ENCODE results near the gene NEU1.
A peak's percentile ranks its signal among the peaks of the same experiment; 100 is the strongest.
"Not testable (repeated sequence)": the region's sequence is repeated elsewhere in the genome, so short reads cannot be mapped to it uniquely, and the experiment has no call there.

Gene NEU1

DNA sequence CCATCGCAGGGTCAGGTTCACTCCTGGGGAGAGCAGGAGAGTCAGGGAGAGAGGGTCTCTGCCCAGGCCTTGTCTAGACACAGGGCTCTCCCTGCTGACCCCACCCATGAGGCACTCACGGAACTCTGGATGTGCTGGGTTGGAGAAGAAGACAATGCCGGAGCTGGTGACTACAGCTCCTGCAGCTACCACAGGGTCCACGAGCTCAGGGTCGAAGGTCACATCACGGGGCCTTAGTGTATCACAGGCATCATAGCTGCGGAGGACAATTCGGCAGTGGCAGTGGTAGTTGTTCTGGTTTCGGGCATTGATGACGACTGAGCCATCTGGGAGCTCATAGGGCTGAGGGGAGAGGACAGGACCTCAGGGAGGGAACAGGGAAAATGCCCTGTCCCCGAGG lies 2.7 kb downstream of the NEU1 start:
- H3K9me3 Mint-ChIP-seq: no peaks in the 10 kb centered on the region
- no peak for TF ChIP-seq CTCF (IDR thresholded peaks at IDR 0.05; ENCODE audit: unreplicated experiment in 3 of 3)
- H3K36me3 Mint-ChIP-seq (ENCODE audit: low read depth): peaks cover 40% of the 10 kb centered on the region
- peak overlapping the region; percentile 59 to 82 (median 65) for H3K4me3 Mint-ChIP-seq
- H3K4me1 Mint-ChIP-seq: peaks cover 11% of the 10 kb centered on the region
- H3K27ac Mint-ChIP-seq: no peak overlapping the region
- H3K27me3 Mint-ChIP-seq (ENCODE audit: low read depth): no peaks in the 10 kb centered on the region

DNA sequence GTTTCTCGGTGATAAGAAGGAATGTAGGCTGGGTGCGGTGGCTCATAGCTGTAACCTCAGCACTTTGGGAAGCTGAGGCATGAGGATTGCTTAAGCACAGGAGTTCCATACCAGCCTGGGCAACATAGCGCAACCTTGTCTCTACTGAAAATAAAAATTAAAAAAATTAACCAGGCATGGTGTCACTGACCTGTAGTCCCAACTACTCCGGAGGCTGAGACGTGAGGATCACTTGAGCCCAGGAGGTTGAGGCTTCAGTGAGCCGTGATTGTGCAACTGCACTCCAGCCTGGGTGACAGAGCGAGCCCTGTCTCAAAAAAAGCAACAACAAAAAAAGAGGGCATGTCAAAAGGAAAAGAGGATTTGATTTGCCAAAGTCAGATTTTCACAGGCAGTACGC lies 3.9 kb downstream of the NEU1 start:
- no peaks in the 10 kb centered on the region for H3K27me3 Mint-ChIP-seq (ENCODE audit: low read depth)
- H3K9me3 Mint-ChIP-seq: no peaks in the 10 kb centered on the region
- no peak for TF ChIP-seq CTCF (IDR thresholded peaks at IDR 0.05; ENCODE audit: unreplicated experiment in 3 of 3)
- no peak overlapping the region for H3K27ac Mint-ChIP-seq
- H3K4me1 Mint-ChIP-seq: peaks cover 6% of the 10 kb centered on the region
- no peak overlapping the region for H3K4me3 Mint-ChIP-seq
- H3K36me3 Mint-ChIP-seq (ENCODE audit: low read depth): peaks cover 40% of the 10 kb centered on the region

GRCh38 chr6:31857774-31858173 lies 4.8 kb downstream of the NEU1 start:
- H3K27ac Mint-ChIP-seq; H3K4me3 Mint-ChIP-seq; H3K9me3 Mint-ChIP-seq; H3K27me3 Mint-ChIP-seq (ENCODE audit: low read depth); H3K4me1 Mint-ChIP-seq: not testable (repeated sequence)
- H3K36me3 Mint-ChIP-seq (ENCODE audit: low read depth): peaks cover 42% of the 10 kb centered on the region

DNA sequence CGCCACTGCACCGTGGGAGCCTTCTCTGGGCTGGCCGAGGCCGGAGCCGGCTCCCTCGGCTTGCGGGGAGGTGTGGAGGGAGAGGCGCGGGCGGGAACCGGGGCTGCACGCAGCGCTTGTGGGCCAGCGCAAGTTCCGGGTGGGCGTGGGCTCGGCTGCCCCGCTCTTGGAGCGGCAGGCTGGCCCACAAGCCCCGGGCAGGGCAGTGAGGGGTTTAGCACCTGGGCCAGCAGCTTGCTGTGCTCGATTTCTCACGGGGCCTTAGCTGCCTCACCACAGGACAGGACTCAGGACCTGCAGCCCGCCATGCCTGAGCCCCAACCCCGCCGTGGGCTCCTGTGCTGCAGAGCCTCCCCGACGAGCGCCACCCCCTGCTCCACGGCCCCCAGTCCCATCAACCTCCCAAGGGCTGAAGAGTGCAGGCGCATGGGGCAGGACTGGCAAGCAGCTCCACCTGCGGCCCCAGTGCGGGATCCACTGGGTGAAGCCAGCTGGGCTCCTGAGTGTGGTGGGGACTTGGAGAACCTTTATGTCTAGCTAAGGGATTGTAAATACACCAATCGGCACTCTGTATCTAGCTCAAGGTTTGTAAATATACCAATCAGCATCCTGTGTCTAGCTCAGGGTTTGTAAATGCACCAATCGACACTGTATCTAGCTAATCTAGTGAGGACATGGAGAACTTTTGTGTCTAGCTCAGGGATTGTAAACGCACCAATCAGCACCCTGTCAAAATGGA lies 10.5 kb downstream of the NEU1 start:
- not testable (repeated sequence) for H3K27me3 Mint-ChIP-seq (ENCODE audit: low read depth); H3K9me3 Mint-ChIP-seq; H3K4me1 Mint-ChIP-seq; H3K4me3 Mint-ChIP-seq
- Mint-ChIP-seq H3K36me3 (ENCODE audit: low read depth) (peaks cover 27% of the 10 kb centered on the region), H3K27ac (peak overlapping the region in 2 of 3 experiments; percentile 55 to 86)

GRCh38 chr6:31851485-31851832 lies 11.2 kb downstream of the NEU1 start:
- no peak for TF ChIP-seq CTCF (IDR thresholded peaks at IDR 0.05; ENCODE audit: unreplicated experiment in 3 of 3)

DNA sequence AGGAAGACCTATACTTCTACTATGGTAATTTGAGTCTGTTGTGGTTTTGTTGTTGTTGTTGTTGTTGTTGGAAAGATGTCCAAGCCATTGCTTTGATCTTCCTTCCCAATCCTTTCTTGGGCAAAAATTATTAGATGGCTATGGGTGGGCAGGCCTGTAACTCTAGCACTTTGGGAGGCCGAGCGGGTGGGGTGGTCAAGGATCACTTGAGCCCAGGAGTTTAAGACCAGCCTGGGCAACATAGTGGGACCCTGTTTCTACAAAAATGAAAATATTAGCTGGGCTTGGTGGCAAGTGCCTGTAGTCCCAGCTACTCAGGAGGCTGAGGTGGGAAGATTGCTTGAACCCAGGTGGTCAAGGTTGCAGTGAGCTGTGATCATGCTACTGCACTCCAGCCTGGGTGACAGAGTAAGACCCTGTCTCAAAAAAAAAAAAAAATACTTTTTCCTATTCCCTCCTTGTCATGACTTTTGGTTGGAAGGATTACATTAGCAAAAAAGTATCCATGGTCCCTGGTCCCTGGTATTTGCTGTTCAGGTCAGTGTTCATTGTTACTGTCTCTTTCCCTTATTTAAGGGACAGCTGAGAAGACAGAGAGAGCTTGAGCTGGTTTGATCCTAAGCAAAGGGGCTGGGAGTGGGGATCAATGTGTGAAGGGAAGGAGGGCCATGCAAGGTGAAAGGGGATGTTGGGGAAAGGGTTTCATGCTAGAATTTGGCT lies 11.7 kb downstream of the NEU1 start:
- H3K27ac Mint-ChIP-seq: peak overlapping the region; percentile 55 to 86 (median 70)
- no peaks in the 10 kb centered on the region for H3K4me1 Mint-ChIP-seq
- H3K4me3 Mint-ChIP-seq: no peak overlapping the region
- no peaks in the 10 kb centered on the region for H3K27me3 Mint-ChIP-seq (ENCODE audit: low read depth)
- no peak for TF ChIP-seq CTCF (IDR thresholded peaks at IDR 0.05; ENCODE audit: unreplicated experiment in 3 of 3)
- peaks cover 19% of the 10 kb centered on the region for H3K36me3 Mint-ChIP-seq (ENCODE audit: low read depth)
- peaks cover 7% of the 10 kb centered on the region for H3K9me3 Mint-ChIP-seq

More at GRCh38 chr6:31851485-31851832, 11.2 kb downstream of the NEU1 start:
- Mint-ChIP-seq H3K4me1 (no peaks in the 10 kb centered on the region), H3K4me3 (no peak overlapping the region), H3K27me3 (ENCODE audit: low read depth) (no peaks in the 10 kb centered on the region), H3K36me3 (ENCODE audit: low read depth) (peaks cover 21% of the 10 kb centered on the region), H3K27ac (peak overlapping the region; percentile 55 to 86 (median 70)), H3K9me3 (peaks cover 7% of the 10 kb centered on the region)

Data from nephron (organoid).